GM12878 (cell line): Measurements from ENCODE around the gene IFRD2. TPM values are rescaled to one million over a fixed set of nuclear protein-coding genes. Genes with fewer than 3 reads are reported as not detected.

Experiments
- ATAC-seq: fragments of 200-7000 bp; cut with Tn5 transposase; 3 replicates; pipeline ENCODE4 v1.9.1; 2020; ENCODE audit warnings: mild to moderate bottlenecking, moderate library complexity
- BruUV-seq: library from RNA; stranded (reverse); fragments of 400-500 nt; replicated peaks from 2 replicates; lab custom pipeline; 2021; lab: Mats Ljungman, UMichigan
- CTCF ChIA-PET: fragments of 300-600 bp; sonication (Branson Sonifier 250); formaldehyde crosslinking; extraction: SDS; loops from one replicate; lab custom pipeline; 2021; ENCODE audit warnings: inconsistent platforms; lab: Yijun Ruan, JAX
- POLR2A ChIA-PET: fragments of 350-600 bp; formaldehyde crosslinking; extraction: SDS; loops from one replicate; lab custom pipeline; 2021; ENCODE audit warnings: inconsistent platforms; lab: Charles Lee
- RAD21 ChIA-PET: fragments of 300-600 bp; sonication (Branson Sonifier 250); formaldehyde crosslinking; loops from one replicate; lab custom pipeline; 2023; ENCODE audit warnings: antibody characterized with exemption; ENCODE audit not compliant: unreplicated experiment; lab: Charles Lee
- SMC1A ChIA-PET: fragments of 300-600 bp; sonication (Branson Sonifier 250); formaldehyde crosslinking; loops from one replicate; lab custom pipeline; 2023; ENCODE audit not compliant: unreplicated experiment, uncharacterized antibody; lab: Charles Lee
- DNase-seq: peaks from one replicate; pipeline ENCODE4 v3.0.0-alpha.2; 2011; ENCODE audit warnings: low read depth, low spot score
- FAIRE-seq: peaks from 3 replicates; lab custom pipeline; 2011; peaks lifted over from hg19 to GRCh38; lab: Jason Lieb, UNC
- H2AFZ ChIP-seq: 2 replicates; pipeline ENCODE4 v1.6.0; 2011; ENCODE audit warnings: low read depth, low read length, control low read depth; ENCODE audit not compliant: control insufficient read depth
- H3K27ac ChIP-seq: 2 replicates; pipeline ENCODE4 v1.5.1; 2011; ENCODE audit warnings: control low read depth; ENCODE audit not compliant: control insufficient read depth, insufficient read depth
- H3K27me3 ChIP-seq, 2 experiments: replicated peaks in 1 of 2; 2 replicates each; pipeline versions ENCODE4 v1.6.0 to v1.6.1; 2011; ENCODE audit warnings: low read length in 1 of 2; ENCODE audit not compliant: control insufficient read depth in 2 of 2, insufficient read depth in 2 of 2
- H3K36me3 ChIP-seq, 2 experiments: 2 replicates each; pipeline ENCODE4 v1.5.1; 2011; ENCODE audit warnings: low read length in 1 of 2; ENCODE audit not compliant: control insufficient read depth in 2 of 2, insufficient read depth in 2 of 2
- H3K4me1 ChIP-seq: 2 replicates; pipeline ENCODE4 v1.6.1; 2011; ENCODE audit warnings: mild to moderate bottlenecking, low read length, moderate library complexity, mixed read lengths; ENCODE audit not compliant: control insufficient read depth, insufficient read depth
- H3K4me2 ChIP-seq: 2 replicates; pipeline ENCODE4 v1.6.0; 2011; ENCODE audit warnings: control low read depth; ENCODE audit not compliant: control insufficient read depth, insufficient read depth
- H3K4me3 ChIP-seq: fragments of 200-600 bp; sonication (generic); 2 replicates; pipeline ENCODE4 v1.5.1; 2016
- H3K79me2 ChIP-seq: 2 replicates; pipeline ENCODE4 v1.6.0; 2011; ENCODE audit warnings: low read length; ENCODE audit not compliant: control insufficient read depth, insufficient read depth
- H3K9ac ChIP-seq: 2 replicates; pipeline ENCODE4 v1.8.0; 2011; ENCODE audit warnings: low read length, control low read depth, mixed read lengths; ENCODE audit not compliant: control insufficient read depth, insufficient read depth
- H3K9me3 ChIP-seq: replicated peaks from 3 replicates; pipeline ENCODE4 v1.5.1; 2011; ENCODE audit warnings: mild to moderate bottlenecking, low read length; ENCODE audit not compliant: control insufficient read depth, insufficient read depth
- H4K20me1 ChIP-seq: 2 replicates; pipeline ENCODE4 v1.6.0; 2011; ENCODE audit not compliant: control insufficient read depth, insufficient read depth
- BMI1 ChIP-seq: fragments of 450-650 bp; IDR thresholded peaks from 2 replicates; pipeline ENCODE4 v1.6.1; 2016; ENCODE audit warnings: mild to moderate bottlenecking, moderate library complexity, borderline replicate concordance
- HCFC1 ChIP-seq: fragments of 150-350 bp; IDR thresholded peaks from 2 replicates; pipeline ENCODE4 v1.6.1; 2014; ENCODE audit warnings: low read length
- JUNB ChIP-seq: IDR thresholded peaks from 2 replicates; pipeline ENCODE4 v1.6.1; 2016; ENCODE audit warnings: antibody characterized with exemption, mild to moderate bottlenecking
- PML ChIP-seq: IDR thresholded peaks from 2 replicates; pipeline ENCODE4 v1.6.1; 2012; ENCODE audit warnings: low read length, inconsistent platforms
- POLR2AphosphoS5 ChIP-seq: IDR thresholded peaks from 2 replicates; pipeline ENCODE4 v1.6.1; 2011; ENCODE audit warnings: mild to moderate bottlenecking, low read length, inconsistent platforms
- SP1 ChIP-seq: IDR thresholded peaks from one replicate; pipeline ENCODE4 v1.6.1; 2011; ENCODE audit warnings: low read depth, low read length
- TAF1 ChIP-seq: IDR thresholded peaks from 2 replicates; pipeline ENCODE4 v1.6.1; 2011; ENCODE audit warnings: mild to moderate bottlenecking, low read depth, low read length, borderline replicate concordance
- WGBS: methylation state at CpG from one replicate; pipeline ENCODE4 v1.1.6; 2016; ENCODE audit warnings: low lambda C conversion rate; ENCODE audit not compliant: insufficient replicate concordance, insufficient coverage; ENCODE audit errors: missing lambda C conversion rate; 5-methylcytosine and 5-hydroxymethylcytosine counted together
- in situ Hi-C: fragments of 300-500 bp; cut with MboI; formaldehyde crosslinking; loops from 9 replicates; pipeline ENCODE4 v1.14.3; 2018; ENCODE audit warnings: mixed read lengths
- intact Hi-C: fragments of 100-400 bp; cut with micrococcal nuclease; formaldehyde crosslinking; loops from one replicate; pipeline ENCODE4 v1.14.2; 2022; ENCODE audit not compliant: unreplicated experiment
- polyA plus RNA-seq, 11 experiments: library from polyadenylated mRNA; depleted of rRNA in 4 of 11; unstranded in 6 of 11; stranded (reverse) in 5 of 11; fragments of >200 nt; fragmentation: Nextera tagmentation in 4 of 11; fragmentation: Illumina TruSeq in 1 of 11; extraction: Ambion mirVana in 4 of 11; extraction: Trizol in 1 of 11; gene quantifications; 1 replicate in 1 of 11; 2 replicates in 10 of 11; pipeline versions ENCODE4 v1.2.1 to v1.2.3, GENCODE V29; 2011 to 2016; ENCODE audit warnings: inconsistent platforms in 2 of 11, missing spikeins in 2 of 11, low read depth in 1 of 11
- total RNA-seq, 4 experiments: library from RNA; depleted of rRNA in 3 of 4; stranded (reverse); fragments of >200 nt in 3 of 4; fragmentation: Illumina TruSeq in 1 of 4; extraction: Trizol in 1 of 4; gene quantifications; 2 replicates each; pipeline versions ENCODE4 v1.2.1 to v1.2.3, GENCODE V29; 2013 to 2021
- TF ChIP-seq, protein P1 (sequence below): fragments of 450-650 bp; formaldehyde crosslinking; IDR thresholded peaks from 2 replicates; pipeline ENCODE4 v1.4.0; 2022; ENCODE audit warnings: mild to moderate bottlenecking, moderate library complexity
- TF ChIP-seq, protein P2 (sequence below): IDR thresholded peaks from 2 replicates; pipeline ENCODE4 v1.6.1; 2011; ENCODE audit warnings: borderline replicate concordance, low read depth, mild to moderate bottlenecking, moderate library complexity, mixed read lengths, low read length; ENCODE audit not compliant: insufficient read depth; ENCODE audit errors: extremely low read length
- TF ChIP-seq, protein P3 (sequence below): IDR thresholded peaks from 2 replicates; pipeline ENCODE4 v1.6.1; 2012; ENCODE audit warnings: low read depth, low read length, improper control_type of control experiment

The IFRD2 gene
- total and polyA plus RNA-seq, 10 of the 15 experiments (the other 5 are each of a cell fraction or from before 2014, with no cell fraction given), result 19.1 to 153 (median 80.3) TPM

DNA sequence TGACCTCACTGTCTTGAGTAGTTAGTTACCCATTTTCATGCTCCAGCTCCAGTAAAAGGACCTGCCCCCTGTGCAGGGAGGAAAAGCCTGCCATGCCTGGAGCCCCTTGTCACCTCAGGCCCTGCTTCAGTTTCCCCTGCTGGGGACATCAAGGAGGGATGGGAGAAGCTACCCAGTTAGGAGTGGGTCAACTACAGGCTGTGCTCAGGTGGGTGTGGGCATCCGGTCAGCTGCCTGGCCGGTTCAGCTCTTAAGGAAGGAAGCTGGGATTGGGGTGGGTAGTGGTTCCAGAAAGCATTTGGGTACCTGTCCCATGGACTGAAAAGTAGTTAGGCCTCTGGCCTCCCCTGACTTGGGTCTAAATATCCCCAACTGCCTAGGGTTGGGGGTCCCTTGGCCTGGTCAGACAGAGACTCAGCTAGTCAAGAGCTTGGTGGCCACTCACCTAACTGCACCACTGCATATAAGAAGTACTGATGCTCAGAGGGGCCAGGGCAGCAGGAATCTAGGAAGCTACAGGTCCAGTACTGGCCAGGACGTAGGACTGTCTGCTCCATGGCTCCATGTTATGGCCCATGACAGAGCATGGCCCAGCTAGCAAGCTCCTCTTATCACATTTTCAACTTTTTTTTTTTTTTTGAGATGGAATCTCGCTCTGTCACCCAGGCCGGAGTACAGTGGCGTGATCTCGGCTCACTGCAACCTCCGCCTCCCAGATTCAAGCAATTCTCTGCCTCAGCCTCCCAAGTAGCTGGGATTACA, 12.8 kb downstream of the IFRD2 start:
- in situ Hi-C loops (no loop called here), intact Hi-C loops (no loop called here)
- no peak for FAIRE-seq
- H3K79me2 ChIP-seq, result no peaks in the 10 kb centered on the region
- ATAC-seq, result no peak
- H3K9ac ChIP-seq, result no peak overlapping the region
- no peak for DNase-seq
- ChIA-PET CTCF (interaction anchor here (1.5 to 2.4 kb wide), 3 partner anchors 45 to 159 kb away, joined by 3 to 7 read pairs (median 6); partner anchors contain the start of gene GNAT1), SMC1A (interaction anchor here (1.3 kb wide), 1 partner anchor 84 kb away, joined by 5 read pairs; no protein-coding TSS in a partner anchor), RAD21 (no interaction called here), POLR2A (interaction anchor here (0.6 to 1.1 kb wide), 3 partner anchors 19 to 888 kb away, joined by 4 to 8 read pairs (median 5); no protein-coding TSS in a partner anchor)
- H3K4me3 ChIP-seq, result no peak overlapping the region
- no peak overlapping the region for H2AFZ ChIP-seq
- no TSS peak for BruUV-seq
- no peaks in the 10 kb centered on the region for H3K9me3 ChIP-seq
- H3K27me3 ChIP-seq, result peaks cover 7 to 8% of the 10 kb centered on the region in 2 experiments; a peak in 3 of 4 replicates
- 62% methylated on average over 6 of the region's 8 CpGs for WGBS
- no peak overlapping the region for H3K27ac ChIP-seq
- H3K4me1 ChIP-seq, result no peaks in the 10 kb centered on the region
- no peak overlapping the region for H3K4me2 ChIP-seq
- no peaks in the 10 kb centered on the region for H4K20me1 ChIP-seq
- H3K36me3 ChIP-seq, result no peaks in the 10 kb centered on the region
- no peak for TF ChIP-seq HCFC1

DNA sequence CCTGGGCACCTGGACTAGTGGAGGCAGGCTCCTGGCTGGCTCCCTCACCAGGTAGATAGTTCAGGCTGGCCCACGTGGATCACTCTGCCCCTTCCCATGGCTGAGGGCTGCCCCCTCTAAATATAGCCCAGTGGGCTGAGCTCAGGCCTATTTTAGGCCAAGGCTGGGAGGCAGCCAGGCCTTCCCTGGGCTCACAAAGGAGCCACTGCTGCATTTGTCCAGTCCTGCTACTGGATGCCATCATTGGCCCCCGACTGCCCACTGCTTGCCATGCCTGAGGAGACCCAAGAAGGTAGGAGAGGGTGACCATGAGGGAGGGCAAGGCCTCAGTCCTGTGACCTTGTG, 13.4 kb downstream of the IFRD2 start, which contains the start of gene LSMEM2:
LSMEM2 (plus strand) TSS at position 208 of the 345 bp plus-strand sequence; CDS start at position 235, 27 bp downstream.
- FAIRE-seq (no peak), DNase-seq (no peak), ATAC-seq (no peak)
- 14% methylated on average over 2 of the region's 2 CpGs for WGBS
- Histone ChIP-seq H3K4me2 (no peak within 1 kb of the TSS), H3K27ac (no peak within 1 kb of the TSS), H3K27me3 (peaks cover 7 to 8% of the 10 kb centered on the region in 2 experiments; a peak in 3 of 4 replicates), H3K4me3 (no peak within 1 kb of the TSS), H3K36me3 (no peaks in the 10 kb centered on the region), H3K4me1 (no peaks in the 10 kb centered on the region), H3K9me3 (no peaks in the 10 kb centered on the region), H3K79me2 (no peaks in the 10 kb centered on the region), H2AFZ (no peak within 1 kb of the TSS), H3K9ac (no peak within 1 kb of the TSS), H4K20me1 (no peaks in the 10 kb centered on the region)
- CTCF ChIA-PET, result interaction anchor here (1.8 to 2.4 kb wide), 2 partner anchors 46 to 87 kb away, joined by 6 to 7 read pairs; partner anchors contain the start of gene GNAT1
- RAD21 ChIA-PET, result interaction anchor here (0.5 to 0.7 kb wide), 2 partner anchors 46 to 464 kb away, joined by 3 read pairs; no protein-coding TSS in a partner anchor
- SMC1A ChIA-PET, result interaction anchor here (1.3 kb wide), 1 partner anchor 84 kb away, joined by 5 read pairs; no protein-coding TSS in a partner anchor
- intact Hi-C loops, result no loop called here
- POLR2A ChIA-PET, result interaction anchor here (0.6 to 1.1 kb wide), 2 partner anchors 18 to 888 kb away, joined by 4 to 5 read pairs; no protein-coding TSS in a partner anchor
- in situ Hi-C loops, result no loop called here
- BruUV-seq, result no TSS peak
- TF ChIP-seq JUNB, result no peak
- TF ChIP-seq PML, result no peak
- TF ChIP-seq POLR2AphosphoS5, result no peak
- no peak for TF ChIP-seq TAF1
- TF ChIP-seq, protein P1, sequence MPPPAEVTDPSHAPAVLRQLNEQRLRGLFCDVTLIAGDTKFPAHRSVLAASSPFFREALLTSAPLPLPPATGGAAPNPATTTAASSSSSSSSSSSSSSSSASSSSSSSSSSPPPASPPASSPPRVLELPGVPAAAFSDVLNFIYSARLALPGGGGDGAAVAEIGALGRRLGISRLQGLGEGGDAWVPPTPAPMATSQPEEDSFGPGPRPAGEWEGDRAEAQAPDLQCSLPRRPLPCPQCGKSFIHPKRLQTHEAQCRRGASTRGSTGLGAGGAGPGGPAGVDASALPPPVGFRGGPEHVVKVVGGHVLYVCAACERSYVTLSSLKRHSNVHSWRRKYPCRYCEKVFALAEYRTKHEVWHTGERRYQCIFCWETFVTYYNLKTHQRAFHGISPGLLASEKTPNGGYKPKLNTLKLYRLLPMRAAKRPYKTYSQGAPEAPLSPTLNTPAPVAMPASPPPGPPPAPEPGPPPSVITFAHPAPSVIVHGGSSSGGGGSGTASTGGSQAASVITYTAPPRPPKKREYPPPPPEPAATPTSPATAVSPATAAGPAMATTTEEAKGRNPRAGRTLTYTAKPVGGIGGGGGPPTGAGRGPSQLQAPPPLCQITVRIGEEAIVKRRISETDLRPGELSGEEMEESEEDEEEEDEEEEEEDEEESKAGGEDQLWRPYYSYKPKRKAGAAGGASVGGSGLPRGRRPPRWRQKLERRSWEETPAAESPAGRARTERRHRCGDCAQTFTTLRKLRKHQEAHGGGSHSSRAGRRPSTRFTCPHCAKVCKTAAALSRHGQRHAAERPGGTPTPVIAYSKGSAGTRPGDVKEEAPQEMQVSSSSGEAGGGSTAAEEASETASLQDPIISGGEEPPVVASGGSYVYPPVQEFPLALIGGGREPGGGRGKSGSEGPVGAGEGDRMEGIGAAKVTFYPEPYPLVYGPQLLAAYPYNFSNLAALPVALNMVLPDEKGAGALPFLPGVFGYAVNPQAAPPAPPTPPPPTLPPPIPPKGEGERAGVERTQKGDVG (CRISPR knock-in tag), result no peak
- no peak for TF ChIP-seq HCFC1
- TF ChIP-seq BMI1, result no peak
- TF ChIP-seq SP1, result no peak
- TF ChIP-seq, protein P2, sequence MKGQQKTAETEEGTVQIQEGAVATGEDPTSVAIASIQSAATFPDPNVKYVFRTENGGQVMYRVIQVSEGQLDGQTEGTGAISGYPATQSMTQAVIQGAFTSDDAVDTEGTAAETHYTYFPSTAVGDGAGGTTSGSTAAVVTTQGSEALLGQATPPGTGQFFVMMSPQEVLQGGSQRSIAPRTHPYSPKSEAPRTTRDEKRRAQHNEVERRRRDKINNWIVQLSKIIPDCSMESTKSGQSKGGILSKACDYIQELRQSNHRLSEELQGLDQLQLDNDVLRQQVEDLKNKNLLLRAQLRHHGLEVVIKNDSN, result no peak
- TF ChIP-seq, protein P3, sequence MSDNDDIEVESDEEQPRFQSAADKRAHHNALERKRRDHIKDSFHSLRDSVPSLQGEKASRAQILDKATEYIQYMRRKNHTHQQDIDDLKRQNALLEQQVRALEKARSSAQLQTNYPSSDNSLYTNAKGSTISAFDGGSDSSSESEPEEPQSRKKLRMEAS, result no peak
